Measurements from ENCODE around the gene PPM1L.

Gene PPM1L

DNA sequence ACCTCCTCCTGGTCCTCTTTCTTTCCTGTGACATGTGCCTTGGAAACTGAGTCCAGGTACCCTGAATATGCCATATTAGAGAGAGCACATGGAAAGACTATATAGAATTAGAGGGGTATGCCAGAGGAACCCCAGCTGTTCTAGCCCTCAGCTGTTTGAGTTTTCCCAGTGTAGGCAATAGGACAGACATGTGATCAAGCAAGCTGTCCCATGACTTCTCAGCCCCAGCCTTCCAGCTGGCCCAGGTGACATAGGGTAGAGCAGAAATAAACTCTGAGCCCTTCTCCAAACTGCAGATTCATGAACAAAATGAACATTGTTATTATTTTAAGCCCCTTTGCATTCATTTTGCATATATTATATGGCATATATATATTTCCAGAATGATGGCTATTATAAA lies 118.7 kb downstream of the PPM1L start:
- Histone ChIP-seq H3K27ac (ENCODE audit: low read length, poor library complexity, severe bottlenecking) (no peak overlapping the region), H3K18ac (ENCODE audit: low read depth in 1 of 2, low read length in 2 of 2) (no peak overlapping the region), H3K9me3 (ENCODE audit: control insufficient read depth, low read length) (no peaks in the 10 kb centered on the region), H2AK5ac (ENCODE audit: low read length, severe bottlenecking) (no peak overlapping the region), H3K14ac (ENCODE audit: low read length in 2 of 2) (no peak overlapping the region), H3K79me1 (replicated peaks; ENCODE audit: low read length, poor library complexity, severe bottlenecking) (no peaks in the 10 kb centered on the region), H2BK15ac (ENCODE audit: low read depth, poor library complexity, severe bottlenecking) (no peak overlapping the region), H3K9ac (ENCODE audit: low read length) (no peak overlapping the region), H4K8ac (ENCODE audit: low read length) (no peak overlapping the region), H3K27me3 (ENCODE audit: control insufficient read depth in 1 of 2, insufficient read depth in 1 of 2, low read length in 2 of 2) (no peaks in the 10 kb centered on the region), H2BK12ac (ENCODE audit: low read length in 2 of 2) (no peak overlapping the region), H3K36me3 (ENCODE audit: control insufficient read depth in 1 of 2, insufficient read depth in 2 of 2, low read depth in 1 of 2, low read length in 2 of 2) (no peaks in the 10 kb centered on the region), H3K23ac (ENCODE audit: low read length in 2 of 2) (no peak overlapping the region), H2AFZ (ENCODE audit: low read depth, low read length) (no peak overlapping the region), H3K4me2 (ENCODE audit: low read length, poor library complexity, severe bottlenecking) (no peak overlapping the region), H2BK5ac (ENCODE audit: low read depth, low read length, poor library complexity, severe bottlenecking) (no peak overlapping the region), H3K4me3 (ENCODE audit: insufficient read depth in 1 of 2, low read depth in 1 of 2, low read length in 2 of 2) (no peak overlapping the region), H3K4me1 (ENCODE audit: control insufficient read depth, insufficient read depth, low read depth, low read length) (no peaks in the 10 kb centered on the region), H4K91ac (ENCODE audit: low read length) (no peak overlapping the region), H2BK120ac (ENCODE audit: low read depth, low read length) (no peak overlapping the region), H3K4ac (ENCODE audit: low read depth in 1 of 2, low read length in 2 of 2) (no peak overlapping the region)
- DNase-seq = no peak

DNA sequence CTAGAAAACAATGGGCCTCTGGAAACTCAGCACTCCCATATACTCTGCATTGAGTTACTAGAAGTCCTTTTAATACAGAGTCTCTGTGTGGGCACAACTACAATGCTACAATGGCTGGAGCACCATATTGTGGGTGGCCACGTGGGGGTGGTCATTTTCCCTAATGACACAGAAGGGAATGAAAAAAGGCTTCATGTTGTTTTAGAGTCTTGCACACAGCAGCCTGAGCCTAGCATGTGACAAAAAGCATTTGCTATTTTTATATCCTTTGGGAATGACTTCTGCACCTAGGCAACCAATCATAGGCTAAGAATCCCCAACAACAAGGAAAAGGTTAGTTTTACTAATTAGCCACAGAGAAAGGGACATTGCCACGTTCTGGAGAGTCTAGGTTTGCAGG lies 120.6 kb downstream of the PPM1L start:
- no peak overlapping the region for H3K23ac ChIP-seq (ENCODE audit: low read length in 2 of 2)
- 46% methylated on average over 2 of the region's 2 CpGs for WGBS

DNA sequence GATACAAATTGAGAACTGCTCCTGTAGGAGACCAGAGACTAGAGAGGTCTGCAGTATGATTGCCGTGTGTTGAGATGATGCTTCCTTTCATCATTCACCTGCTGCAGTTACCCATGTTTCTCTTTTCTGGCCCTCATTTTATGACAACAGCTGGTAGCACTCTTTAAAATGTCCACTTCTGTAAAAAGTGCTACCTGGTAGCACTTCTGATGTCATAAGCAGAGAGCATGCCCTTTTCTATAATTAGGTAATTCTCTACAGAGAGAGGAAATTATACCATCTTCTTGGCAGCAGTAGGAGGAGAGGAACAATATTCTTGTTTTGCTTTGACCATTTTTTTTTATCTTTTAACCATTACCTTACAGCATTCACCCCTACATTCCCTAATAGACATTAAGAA lies 123.8 kb downstream of the PPM1L start:
- Histone ChIP-seq H3K27me3 (ENCODE audit: control insufficient read depth in 1 of 2, insufficient read depth in 1 of 2, low read length in 2 of 2) (no peaks in the 10 kb centered on the region), H3K4me1 (ENCODE audit: control insufficient read depth, insufficient read depth, low read depth, low read length) (no peaks in the 10 kb centered on the region), H3K18ac (ENCODE audit: low read depth in 1 of 2, low read length in 2 of 2) (no peak overlapping the region), H2AK5ac (ENCODE audit: low read length, severe bottlenecking) (no peak overlapping the region), H2AFZ (ENCODE audit: low read depth, low read length) (no peak overlapping the region), H3K4me2 (ENCODE audit: low read length, poor library complexity, severe bottlenecking) (no peak overlapping the region), H2BK120ac (ENCODE audit: low read depth, low read length) (no peak overlapping the region), H3K9ac (ENCODE audit: low read length) (no peak overlapping the region), H3K79me1 (replicated peaks; ENCODE audit: low read length, poor library complexity, severe bottlenecking) (no peaks in the 10 kb centered on the region), H3K14ac (ENCODE audit: low read length in 2 of 2) (no peak overlapping the region), H2BK15ac (ENCODE audit: low read depth, poor library complexity, severe bottlenecking) (no peak overlapping the region), H4K8ac (ENCODE audit: low read length) (no peak overlapping the region), H4K91ac (ENCODE audit: low read length) (no peak overlapping the region), H3K9me3 (ENCODE audit: control insufficient read depth, low read length) (no peaks in the 10 kb centered on the region), H3K27ac (ENCODE audit: low read length, poor library complexity, severe bottlenecking) (no peak overlapping the region), H3K4me3 (ENCODE audit: insufficient read depth in 1 of 2, low read depth in 1 of 2, low read length in 2 of 2) (no peak overlapping the region), H3K23ac (ENCODE audit: low read length in 2 of 2) (no peak overlapping the region), H3K4ac (ENCODE audit: low read depth in 1 of 2, low read length in 2 of 2) (no peak overlapping the region), H2BK5ac (ENCODE audit: low read depth, low read length, poor library complexity, severe bottlenecking) (no peak overlapping the region), H2BK12ac (ENCODE audit: low read length in 2 of 2) (no peak overlapping the region), H3K36me3 (ENCODE audit: control insufficient read depth in 1 of 2, insufficient read depth in 2 of 2, low read depth in 1 of 2, low read length in 2 of 2) (no peaks in the 10 kb centered on the region)
- no peak for DNase-seq
- 100% methylated on average over 1 of the region's 1 CpG for WGBS

More for the DNA sequence above, 120.6 kb downstream of the PPM1L start:
- H2BK15ac ChIP-seq (ENCODE audit: low read depth, poor library complexity, severe bottlenecking) = no peak overlapping the region
- H3K4me3 ChIP-seq (ENCODE audit: insufficient read depth in 1 of 2, low read depth in 1 of 2, low read length in 2 of 2) = no peak overlapping the region
- H2BK5ac ChIP-seq (ENCODE audit: low read depth, low read length, poor library complexity, severe bottlenecking) = no peak overlapping the region
- no peak overlapping the region for H2BK12ac ChIP-seq (ENCODE audit: low read length in 2 of 2)
- H4K91ac ChIP-seq (ENCODE audit: low read length) = no peak overlapping the region
- no peak overlapping the region for H2AFZ ChIP-seq (ENCODE audit: low read depth, low read length)
- no peaks in the 10 kb centered on the region for H3K36me3 ChIP-seq (ENCODE audit: control insufficient read depth in 1 of 2, insufficient read depth in 2 of 2, low read depth in 1 of 2, low read length in 2 of 2)
- H2BK120ac ChIP-seq (ENCODE audit: low read depth, low read length) = no peak overlapping the region
- no peaks in the 10 kb centered on the region for H3K79me1 ChIP-seq (replicated peaks; ENCODE audit: low read length, poor library complexity, severe bottlenecking)
- no peak overlapping the region for H3K9ac ChIP-seq (ENCODE audit: low read length)
- H3K9me3 ChIP-seq (ENCODE audit: control insufficient read depth, low read length) = no peaks in the 10 kb centered on the region
- no peaks in the 10 kb centered on the region for H3K4me1 ChIP-seq (ENCODE audit: control insufficient read depth, insufficient read depth, low read depth, low read length)
- H4K8ac ChIP-seq (ENCODE audit: low read length) = no peak overlapping the region
- H2AK5ac ChIP-seq (ENCODE audit: low read length, severe bottlenecking) = no peak overlapping the region
- no peak overlapping the region for H3K4me2 ChIP-seq (ENCODE audit: low read length, poor library complexity, severe bottlenecking)
- no peak for DNase-seq
- H3K18ac ChIP-seq (ENCODE audit: low read depth in 1 of 2, low read length in 2 of 2) = no peak overlapping the region
- H3K27me3 ChIP-seq (ENCODE audit: control insufficient read depth in 1 of 2, insufficient read depth in 1 of 2, low read length in 2 of 2) = no peaks in the 10 kb centered on the region
- H3K4ac ChIP-seq (ENCODE audit: low read depth in 1 of 2, low read length in 2 of 2) = no peak overlapping the region
- H3K14ac ChIP-seq (ENCODE audit: low read length in 2 of 2) = no peak overlapping the region
- H3K27ac ChIP-seq (ENCODE audit: low read length, poor library complexity, severe bottlenecking) = no peak overlapping the region

DNA sequence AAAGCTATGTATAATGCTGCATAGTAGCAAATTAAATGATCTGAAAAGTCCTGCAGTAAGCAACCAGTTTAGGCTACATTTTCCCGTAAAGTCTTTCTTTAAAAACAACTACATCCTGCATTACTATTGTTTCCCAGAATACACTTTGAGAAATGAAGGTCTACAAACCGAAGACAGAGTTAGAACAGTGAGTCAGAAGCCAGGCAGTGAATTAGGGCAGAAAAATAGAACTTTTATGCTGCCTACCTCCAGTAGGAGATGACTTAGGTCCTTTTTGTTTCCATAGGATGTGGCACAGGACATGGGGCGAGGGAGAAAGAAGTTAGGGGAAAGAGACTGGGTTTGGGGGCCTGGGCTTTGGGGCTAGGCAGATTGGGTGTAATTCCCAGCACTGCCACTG lies 127.3 kb downstream of the PPM1L start:
- no peak overlapping the region for H2AFZ ChIP-seq (ENCODE audit: low read depth, low read length)
- no peak overlapping the region for H3K4ac ChIP-seq (ENCODE audit: low read depth in 1 of 2, low read length in 2 of 2)
- no peak for DNase-seq
- H2BK120ac ChIP-seq (ENCODE audit: low read depth, low read length) = no peak overlapping the region
- no peak overlapping the region for H3K4me2 ChIP-seq (ENCODE audit: low read length, poor library complexity, severe bottlenecking)
- no peak overlapping the region for H3K9ac ChIP-seq (ENCODE audit: low read length)
- no peak overlapping the region for H3K14ac ChIP-seq (ENCODE audit: low read length in 2 of 2)
- no peak overlapping the region for H3K27ac ChIP-seq (ENCODE audit: low read length, poor library complexity, severe bottlenecking)
- no peak overlapping the region for H2BK12ac ChIP-seq (ENCODE audit: low read length in 2 of 2)
- H3K9me3 ChIP-seq (ENCODE audit: control insufficient read depth, low read length) = no peaks in the 10 kb centered on the region
- no peak overlapping the region for H3K4me3 ChIP-seq (ENCODE audit: insufficient read depth in 1 of 2, low read depth in 1 of 2, low read length in 2 of 2)
- H3K18ac ChIP-seq (ENCODE audit: low read depth in 1 of 2, low read length in 2 of 2) = no peak overlapping the region
- no peaks in the 10 kb centered on the region for H3K36me3 ChIP-seq (ENCODE audit: control insufficient read depth in 1 of 2, insufficient read depth in 2 of 2, low read depth in 1 of 2, low read length in 2 of 2)
- H2BK5ac ChIP-seq (ENCODE audit: low read depth, low read length, poor library complexity, severe bottlenecking) = no peak overlapping the region
- H2AK5ac ChIP-seq (ENCODE audit: low read length, severe bottlenecking) = no peak overlapping the region
- H3K23ac ChIP-seq (ENCODE audit: low read length in 2 of 2) = no peak overlapping the region
- H4K91ac ChIP-seq (ENCODE audit: low read length) = no peak overlapping the region
- H2BK15ac ChIP-seq (ENCODE audit: low read depth, poor library complexity, severe bottlenecking) = no peak overlapping the region
- 84% methylated on average over 1 of the region's 3 CpGs for WGBS
- H3K27me3 ChIP-seq (ENCODE audit: control insufficient read depth in 1 of 2, insufficient read depth in 1 of 2, low read length in 2 of 2) = no peaks in the 10 kb centered on the region
- no peak overlapping the region for H4K8ac ChIP-seq (ENCODE audit: low read length)
- no peaks in the 10 kb centered on the region for H3K79me1 ChIP-seq (replicated peaks; ENCODE audit: low read length, poor library complexity, severe bottlenecking)
- peaks cover 8% of the 10 kb centered on the region for H3K4me1 ChIP-seq (ENCODE audit: control insufficient read depth, insufficient read depth, low read depth, low read length)

Data from mesenchymal stem cell (in vitro differentiated cells and primary cell).